Endometrial microvascular endothelial cells (primary cell): Measurements from ENCODE around the gene OCRL. TPM values are rescaled to one million over a fixed set of nuclear protein-coding genes. Genes with fewer than 3 reads are reported as not detected.

ENCODE experiments used
- in situ Hi-C: cut with HindIII; loops from 2 replicates; pipeline ENCODE4 v1.10.0; 2017; ENCODE audit warnings: low sequenced_read_pairs, low pct_unique_long_range_greater_than_20kb; ENCODE audit errors: inconsistent ontology term
- total RNA-seq: library from RNA; depleted of rRNA; stranded (reverse); fragments of >200 nt; gene quantifications from one replicate; pipeline ENCODE4 v1.2.3, GENCODE V29; 2015; ENCODE audit errors: inconsistent ontology term

Gene OCRL
- total RNA-seq = 11.9 TPM

DNA sequence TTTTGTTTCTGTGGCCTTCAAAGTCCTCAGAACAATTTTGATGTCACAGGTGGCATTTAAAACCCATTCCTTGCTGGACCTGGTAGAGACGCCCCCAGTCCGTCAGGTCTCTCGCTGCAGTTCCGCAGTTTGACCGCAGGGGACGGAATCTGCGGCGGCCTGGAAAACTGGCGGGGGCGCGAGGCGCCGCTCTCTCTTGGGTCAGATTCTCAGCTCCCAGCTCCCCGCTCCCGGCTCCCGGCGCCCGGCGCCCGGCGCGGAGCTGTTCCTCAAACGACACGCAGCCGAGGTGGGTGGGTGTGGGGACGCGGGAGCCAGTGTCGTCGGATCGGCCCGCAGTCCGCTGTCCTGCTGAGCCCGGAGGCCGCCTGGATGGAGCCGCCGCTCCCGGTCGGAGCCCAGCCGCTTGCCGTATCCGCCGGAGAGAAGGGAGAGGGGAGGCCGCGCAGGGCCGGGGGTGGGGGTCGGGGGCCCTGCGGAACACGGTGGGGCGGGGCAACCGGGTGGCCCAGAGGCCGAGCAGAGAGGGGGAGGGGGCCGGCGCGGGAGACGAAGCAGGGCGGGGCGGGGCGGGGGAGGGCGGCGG is at the start of gene OCRL:
TSS of gene OCRL (plus strand) at position 192 of the 586 bp plus-strand sequence. CDS start at position 373, 181 bp downstream.
- in situ Hi-C loops = no loop called here

DNA sequence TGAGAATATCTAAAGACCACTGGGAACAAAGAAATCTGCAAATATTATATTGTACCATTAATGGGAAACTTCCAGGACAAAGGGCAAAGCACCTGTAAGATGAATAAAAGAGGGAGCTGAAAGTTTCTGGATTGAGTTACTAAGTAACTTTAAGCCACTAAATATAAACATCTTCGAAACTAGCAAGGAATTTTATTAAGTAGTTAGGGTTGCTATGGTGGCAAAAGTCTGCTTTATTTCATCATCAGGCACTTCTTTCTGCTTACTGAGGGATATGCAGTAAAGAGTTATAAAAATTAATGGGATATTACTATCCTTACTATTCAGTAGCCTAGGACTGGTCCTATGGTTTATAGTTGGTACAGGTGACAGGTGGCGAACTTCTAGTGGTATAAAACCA is 49.7 kb upstream of the OCRL start:
- in situ Hi-C loops = no loop called here

DNA sequence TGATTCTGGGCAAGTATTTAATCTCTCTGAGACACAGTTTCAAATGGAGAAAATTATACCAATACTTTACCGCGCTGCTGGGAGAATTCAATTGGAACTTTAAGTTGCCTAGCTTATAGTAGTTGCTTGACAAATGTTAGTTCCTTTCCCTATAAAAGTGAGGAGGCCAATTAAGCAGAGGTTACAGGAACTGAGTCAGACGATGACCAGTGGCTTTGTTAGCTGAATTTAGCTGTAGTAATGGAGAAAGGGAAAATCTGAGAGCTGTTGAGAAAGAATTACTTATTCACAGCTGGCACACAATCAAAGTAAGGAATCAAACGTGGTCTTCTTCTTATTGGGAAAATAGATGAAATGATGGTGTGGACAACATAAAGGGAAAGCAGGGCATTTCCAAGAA is 46.4 kb upstream of the OCRL start:
- in situ Hi-C loops = no loop called here

DNA sequence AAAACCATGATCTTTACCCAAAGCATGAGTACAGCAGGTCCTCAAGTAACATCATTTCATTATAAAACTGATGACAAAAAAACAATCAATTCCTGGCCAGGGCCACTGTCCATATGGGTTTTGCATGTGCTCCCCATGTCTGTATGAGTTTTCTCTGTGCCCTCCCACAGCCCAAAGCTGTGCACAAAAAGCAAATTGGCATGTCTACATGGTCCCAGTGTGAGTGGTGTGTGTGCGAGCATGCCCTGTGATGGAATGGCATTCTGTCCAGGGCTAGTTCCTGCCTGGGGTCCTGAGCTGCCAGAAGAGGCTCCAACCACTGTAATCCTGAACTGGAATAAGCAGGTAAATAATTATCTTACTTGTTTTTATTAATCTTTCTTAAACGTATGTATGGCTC is 45.2 kb upstream of the OCRL start:
- in situ Hi-C loops = no loop called here

DNA sequence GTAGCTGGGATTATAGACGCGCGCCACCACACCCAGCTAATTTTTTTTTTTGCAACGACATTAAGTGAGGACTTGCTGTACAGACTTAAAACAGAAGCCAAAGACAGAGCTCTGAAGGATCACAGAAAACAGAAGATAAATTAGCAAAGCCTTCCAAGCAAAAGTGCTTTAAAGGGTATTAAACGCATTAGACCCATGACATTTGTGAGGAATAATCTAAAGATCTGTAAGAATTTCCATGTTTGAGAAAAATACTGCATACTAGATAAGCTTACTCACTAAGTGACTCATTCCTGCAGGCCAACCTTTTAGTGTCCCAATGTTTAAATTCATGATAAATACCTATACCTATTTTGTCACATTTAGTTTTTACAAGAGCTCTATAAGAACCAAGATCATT is 44.2 kb upstream of the OCRL start:
- in situ Hi-C loops = no loop called here

DNA sequence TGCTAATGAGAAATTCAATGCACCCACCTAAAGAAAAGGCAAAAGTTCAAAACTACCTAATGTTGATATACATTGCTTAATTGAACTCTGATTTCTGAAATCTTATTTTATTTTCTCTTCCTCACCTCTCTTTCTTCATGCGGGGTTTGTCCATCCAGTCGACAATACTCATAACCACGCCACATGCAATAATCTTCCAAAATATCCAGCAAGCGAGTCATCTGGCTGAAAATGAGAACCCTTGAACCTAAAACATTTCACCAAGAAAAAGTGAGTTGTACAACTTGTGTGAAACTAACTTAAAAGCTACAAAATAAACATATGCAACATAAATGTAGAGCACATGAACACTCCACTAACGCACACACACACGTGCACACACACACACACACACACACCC is 43.4 kb upstream of the OCRL start:
- in situ Hi-C loops = no loop called here

DNA sequence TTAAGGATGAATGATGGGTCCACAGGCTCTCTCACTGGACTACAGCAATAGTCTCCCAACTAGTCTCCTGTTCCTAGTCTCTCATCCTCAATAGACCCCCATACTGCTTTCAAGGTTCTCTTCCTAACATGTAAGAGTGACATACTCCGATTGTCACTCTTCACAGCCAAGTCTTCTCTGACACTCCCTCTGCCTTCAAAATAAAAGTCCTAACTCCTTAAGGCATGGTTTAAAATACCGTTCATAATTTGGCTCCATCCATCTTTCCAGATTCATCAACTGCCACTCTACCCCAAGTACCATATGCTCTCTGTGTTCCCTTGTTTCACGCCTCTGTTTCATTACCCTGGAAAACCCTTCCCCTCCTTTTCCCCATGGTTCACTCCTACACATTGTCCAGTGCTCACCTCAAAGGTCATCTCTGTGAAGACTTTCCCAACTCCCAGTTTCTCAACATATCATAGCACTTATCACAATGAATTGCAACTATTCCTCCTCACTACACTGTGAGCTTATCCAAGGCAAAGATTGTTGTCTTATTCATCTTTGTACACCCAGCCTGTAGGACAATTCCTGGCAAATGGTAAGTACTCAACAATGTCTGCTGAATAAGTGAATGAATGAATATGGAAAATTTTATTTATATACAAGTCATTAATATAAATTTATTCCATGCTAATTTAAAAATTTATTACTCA is 42.8 kb upstream of the OCRL start:
- in situ Hi-C loops = no loop called here

DNA sequence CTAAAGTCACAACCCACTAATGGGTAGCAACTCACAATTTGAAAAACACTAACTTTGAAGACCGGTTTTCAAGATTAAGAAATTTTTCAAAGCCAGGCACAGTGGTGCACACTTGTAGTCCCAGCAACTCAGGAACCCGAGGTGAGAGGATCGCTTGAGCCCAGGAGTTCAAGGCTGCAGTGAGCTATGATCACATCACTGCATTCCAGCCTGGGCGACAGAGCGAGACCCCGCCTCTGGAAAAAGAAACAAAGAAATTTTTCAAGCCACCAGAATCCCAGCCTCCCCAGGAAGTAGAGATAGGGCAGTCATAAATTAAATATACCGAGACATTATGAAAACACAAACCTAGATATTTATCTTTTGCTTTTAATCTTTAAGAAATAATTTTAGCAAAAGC is 29.7 kb upstream of the OCRL start:
- in situ Hi-C loops = no loop called here

DNA sequence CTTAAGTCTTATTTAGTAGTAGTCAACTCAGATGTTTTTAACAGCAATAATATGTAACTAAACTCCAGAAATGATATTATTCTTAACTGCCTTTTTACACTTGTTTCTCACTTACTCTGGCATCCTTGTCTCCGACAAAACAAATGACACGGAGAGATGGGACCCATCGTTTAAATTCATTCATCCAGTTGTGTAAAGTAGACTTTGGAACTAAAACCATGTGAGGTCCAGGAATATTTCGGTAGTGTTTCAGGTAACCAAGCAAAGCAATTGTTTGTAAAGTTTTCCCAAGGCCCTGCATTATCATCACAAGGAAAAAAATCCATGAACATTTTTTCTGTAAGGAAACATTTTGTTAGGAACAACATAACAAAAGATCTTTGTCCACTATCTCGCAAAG is 28.4 kb upstream of the OCRL start:
- in situ Hi-C loops = no loop called here

DNA sequence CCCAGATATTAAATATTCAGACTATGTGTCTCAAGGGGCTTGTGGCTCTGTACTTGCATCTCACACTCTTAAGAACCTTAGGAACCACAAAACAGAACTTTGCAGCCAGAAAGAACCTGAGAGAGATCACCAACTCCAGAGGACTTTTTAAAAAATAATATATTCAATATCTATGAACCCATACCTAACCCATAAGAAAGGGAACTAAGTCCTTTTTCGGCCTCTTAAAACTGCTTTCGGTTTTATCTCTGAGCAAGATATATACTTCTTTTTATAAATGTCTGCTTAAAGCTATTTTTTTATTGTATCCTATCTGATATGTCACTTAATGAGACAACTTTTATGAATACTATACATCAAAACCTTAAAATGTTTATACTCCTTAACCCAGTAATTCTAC is 27.6 kb upstream of the OCRL start:
- in situ Hi-C loops = no loop called here

DNA sequence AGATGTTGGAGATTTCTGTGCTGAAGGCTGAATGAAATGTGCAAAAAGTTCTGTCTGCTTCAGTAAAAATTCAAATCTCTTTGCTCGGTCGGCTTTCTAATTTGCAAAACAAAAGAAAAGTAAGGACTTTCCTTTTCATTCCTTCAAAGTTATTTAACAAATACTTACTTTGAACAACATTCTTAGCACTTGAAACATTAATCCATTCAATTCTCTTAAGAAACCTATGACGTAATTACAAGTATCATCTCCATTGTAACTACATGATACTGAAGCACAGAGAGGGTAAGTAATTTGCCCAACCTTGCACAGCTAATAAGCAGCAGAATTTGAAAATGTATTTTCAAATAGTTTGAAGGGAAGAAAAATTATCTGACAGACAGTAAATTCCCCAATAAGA is 23.7 kb upstream of the OCRL start:
- in situ Hi-C loops = no loop called here

DNA sequence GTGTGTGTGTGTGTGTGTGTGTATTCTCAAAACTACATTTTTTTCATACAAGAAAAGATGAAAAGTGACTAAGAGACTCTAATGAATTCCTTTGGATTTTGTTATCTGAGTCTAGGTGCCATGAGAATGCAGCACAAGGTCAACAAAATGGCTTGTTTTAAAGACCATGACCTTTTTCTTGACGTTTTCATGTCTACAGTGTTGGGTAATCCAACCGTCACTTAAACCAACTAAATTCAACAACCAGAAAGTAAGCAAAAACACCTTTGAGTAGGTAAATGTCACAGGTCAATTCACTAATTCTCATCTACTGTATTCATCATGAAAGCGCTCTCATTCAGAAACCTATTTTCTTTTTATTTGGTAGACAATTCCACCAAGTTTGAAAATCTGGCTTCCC is 19.9 kb upstream of the OCRL start:
- in situ Hi-C loops = no loop called here

DNA sequence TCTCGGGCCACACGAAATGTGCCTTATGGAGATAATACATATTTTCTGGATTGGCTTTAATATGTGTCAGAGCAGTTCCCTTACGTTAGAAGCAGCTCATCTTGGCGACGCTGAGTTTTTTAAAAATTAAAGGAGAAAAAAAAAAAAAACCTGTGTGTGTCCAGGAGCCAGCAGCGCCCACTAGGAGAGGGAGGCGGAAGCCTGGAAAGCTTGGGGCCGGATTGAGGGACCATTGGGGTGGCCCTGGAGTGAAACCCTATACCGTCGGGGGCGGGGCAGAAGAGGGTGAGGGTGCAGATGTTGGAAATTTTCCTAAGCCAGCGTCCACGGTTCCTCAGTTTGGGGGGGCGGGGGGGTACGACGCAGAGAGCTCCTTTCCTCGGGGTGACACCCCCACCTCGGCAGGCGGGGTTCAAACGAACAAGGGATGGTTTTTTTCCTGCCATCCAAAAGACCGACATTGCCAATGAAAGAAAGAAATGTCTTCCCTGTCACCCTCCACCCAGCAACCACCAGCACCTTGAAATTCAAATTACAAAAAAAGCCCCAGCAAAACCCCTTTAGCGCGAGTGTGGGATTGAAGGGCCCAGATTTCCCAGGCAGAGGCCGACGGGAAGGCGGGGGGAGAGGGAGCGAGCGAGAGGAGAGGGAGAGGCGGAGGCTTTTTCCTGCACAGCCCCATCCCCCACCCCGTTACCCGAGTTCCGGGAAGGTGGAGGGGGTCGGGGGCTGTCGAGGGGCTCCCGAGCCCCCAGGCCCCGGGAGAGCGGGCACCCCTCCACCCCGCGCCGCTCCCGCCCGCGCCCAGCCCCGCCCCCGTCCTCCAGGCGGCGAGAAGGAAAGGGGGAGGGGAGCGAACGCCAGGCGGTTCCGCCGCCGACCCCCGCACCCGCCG is 17.6 kb upstream of the OCRL start:
- in situ Hi-C loops = no loop called here

DNA sequence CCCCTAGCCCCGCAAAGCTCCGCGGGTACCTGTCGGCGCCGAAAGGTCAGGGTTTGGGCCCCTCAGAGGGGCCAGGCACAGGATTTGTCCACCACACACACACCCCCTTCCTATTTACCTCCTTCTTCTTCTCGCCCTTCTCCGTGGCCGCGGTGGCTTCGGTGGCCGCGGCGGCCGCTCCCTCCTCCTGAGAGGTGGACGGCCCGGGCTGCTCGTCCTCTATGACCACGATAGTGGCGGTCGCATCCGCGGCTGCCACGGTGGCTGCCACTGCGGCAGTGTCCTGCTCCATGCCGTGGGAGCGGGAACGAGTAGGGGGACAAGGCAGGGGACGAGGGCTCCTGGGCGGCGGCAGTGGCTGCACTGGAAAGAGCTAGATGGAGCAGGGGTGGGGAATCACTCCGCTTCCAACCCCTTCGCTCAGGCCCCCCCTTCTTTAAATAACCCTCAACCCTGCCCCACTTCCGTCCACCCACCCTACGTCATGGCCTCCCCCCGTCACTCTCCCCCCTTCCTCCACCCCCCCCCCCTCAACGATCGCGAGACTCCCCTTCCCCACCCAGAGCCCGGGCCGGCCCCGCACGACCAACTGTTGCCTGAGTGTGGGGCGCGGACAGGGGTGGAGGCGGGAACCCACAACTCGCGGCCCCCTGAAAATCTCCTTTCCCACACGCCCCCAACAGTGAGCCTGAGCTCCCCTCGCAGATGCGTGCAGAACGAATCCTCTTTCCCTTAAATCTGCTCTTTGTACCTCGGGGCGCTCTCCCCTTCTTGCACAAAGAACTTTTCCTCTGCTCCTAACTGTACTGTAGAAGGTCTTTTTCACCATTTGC is 16.8 kb upstream of the OCRL start, which contains the start of gene SMARCA1:
TSS of gene SMARCA1 (minus strand) at position 412 of the 833 bp plus-strand sequence. CDS start at position 292, 120 bp downstream.
- in situ Hi-C loops = no loop called here

DNA sequence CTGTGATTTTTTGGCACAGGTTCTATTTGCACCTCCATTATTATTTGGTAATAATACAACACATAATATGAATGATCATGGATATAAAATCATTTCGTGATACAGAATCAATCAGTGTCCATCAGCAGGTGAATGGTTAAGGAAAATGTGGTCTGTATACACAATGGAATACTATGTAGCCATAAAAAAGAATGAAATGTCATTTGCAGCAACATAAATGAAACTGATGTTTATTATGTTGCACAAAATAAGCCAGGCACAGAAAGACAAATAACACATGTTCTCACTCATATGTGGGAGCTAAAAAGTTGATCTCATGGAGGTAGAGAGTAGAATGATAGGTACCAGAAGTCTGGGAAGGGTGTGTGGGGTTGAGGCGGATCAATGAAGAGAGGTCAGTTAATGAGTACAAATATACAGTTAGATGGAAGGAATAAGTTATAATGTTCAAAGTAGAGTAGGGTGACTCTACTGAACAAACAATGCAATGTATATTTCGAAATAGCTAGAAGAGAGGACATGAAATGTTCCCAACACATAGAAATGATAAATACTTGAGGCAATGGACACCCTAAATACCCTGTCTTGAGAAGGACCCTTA is 15.7 kb upstream of the OCRL start:
- in situ Hi-C loops = no loop called here

DNA sequence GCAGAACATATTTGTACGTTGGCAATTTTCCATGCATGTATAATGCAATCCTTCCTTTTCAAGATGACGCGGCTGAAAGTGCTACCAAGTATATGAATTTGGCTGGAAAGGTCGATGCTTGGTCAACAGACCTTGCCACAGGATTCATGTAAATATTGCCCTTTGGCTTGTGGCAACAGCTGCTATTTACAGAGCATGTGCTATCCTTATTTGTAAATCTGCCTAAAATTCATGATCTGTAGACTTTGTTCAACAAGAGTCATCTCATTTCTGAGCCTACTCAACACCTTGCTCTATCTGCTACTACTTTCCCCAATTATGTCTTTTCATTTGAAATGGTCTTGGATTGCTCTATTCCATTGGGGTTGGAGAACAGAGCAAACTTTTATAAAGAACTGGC is 14.9 kb upstream of the OCRL start:
- in situ Hi-C loops = no loop called here

DNA sequence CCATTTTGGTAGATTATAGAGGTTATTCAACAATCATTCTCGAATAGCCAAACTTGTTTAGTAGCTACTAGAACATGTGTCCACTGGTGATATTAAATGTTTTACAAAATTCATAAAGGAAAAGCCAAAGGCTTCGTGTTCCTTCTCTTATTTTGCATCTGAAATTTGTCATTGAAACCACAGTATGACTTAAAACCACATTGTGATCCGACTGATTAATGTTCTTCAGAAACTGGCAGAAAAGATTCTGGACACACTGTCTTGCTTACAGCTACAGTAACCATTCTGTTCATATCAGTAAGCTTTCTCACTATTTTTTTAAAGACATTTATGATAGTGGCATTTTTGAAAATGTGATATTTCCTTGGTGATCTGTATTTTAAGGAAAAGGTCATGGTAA is 14.2 kb upstream of the OCRL start:
- in situ Hi-C loops = no loop called here

DNA sequence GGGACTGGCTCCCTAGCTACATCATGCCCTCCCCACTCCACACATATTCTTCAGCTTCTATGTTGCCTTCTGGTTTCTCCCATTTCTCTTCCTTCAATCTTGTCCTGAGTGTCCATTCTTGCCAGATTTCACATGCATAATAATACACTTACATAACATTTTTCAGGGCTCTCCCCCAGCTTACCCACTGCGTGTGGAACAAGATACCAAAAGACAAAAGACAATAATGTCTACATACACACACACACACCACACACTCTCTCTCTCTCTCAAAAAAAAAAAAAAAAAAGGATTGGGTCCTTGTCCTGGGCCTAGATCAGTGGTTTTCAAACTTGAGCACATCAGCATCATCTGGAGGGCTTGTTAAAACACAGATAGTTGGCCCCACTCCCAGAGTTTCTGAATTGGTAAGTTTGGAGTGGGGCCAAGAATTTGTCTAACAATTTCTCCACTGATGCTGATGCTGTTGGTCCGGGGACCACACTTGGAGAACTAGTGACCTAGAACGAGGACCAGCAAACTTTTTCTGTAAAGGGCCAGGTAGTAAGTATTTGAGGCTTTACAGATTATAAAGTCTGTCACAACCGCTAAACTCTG is 10.3 kb upstream of the OCRL start:
- in situ Hi-C loops = no loop called here
